Measurements from ENCODE around the gene FER.

Gene FER

GRCh38 chr5:109196823-109197160 is 449.1 kb downstream of the FER start:
- no peaks in the 10 kb centered on the region for H3K4me1 Mint-ChIP-seq (ENCODE audit: low read depth in 2 of 2)
- no peaks in the 10 kb centered on the region for H3K36me3 Mint-ChIP-seq (ENCODE audit: insufficient read depth)
- no peaks in the 10 kb centered on the region for H3K27me3 Mint-ChIP-seq
- no peaks in the 10 kb centered on the region for H3K9me3 Mint-ChIP-seq
- H3K27ac Mint-ChIP-seq = no peak overlapping the region
- H3K4me3 Mint-ChIP-seq = no peak overlapping the region
- no peak for DNase-seq
- no peak for ATAC-seq (replicated peaks)

DNA sequence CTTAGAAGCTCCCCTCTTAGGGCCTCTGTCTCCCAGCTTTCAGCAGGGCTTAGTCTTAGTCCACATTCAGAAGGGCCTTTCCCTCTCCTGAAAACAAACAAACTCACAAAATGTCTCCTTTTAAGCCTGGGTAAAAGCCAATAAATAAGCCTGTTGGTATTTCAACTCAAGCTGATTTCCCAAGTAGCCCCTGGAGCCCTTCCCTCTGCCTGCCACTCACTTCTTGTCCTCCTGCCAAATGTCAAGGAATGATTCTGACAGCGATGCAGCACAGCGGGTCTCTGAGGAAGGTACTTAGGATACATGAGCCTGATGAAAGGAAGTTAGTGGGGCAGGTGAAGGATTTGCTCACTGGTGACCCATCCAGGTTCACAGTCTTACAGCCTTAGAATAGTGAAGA is 451.6 kb downstream of the FER start:
- no peak overlapping the region for H3K4me3 Mint-ChIP-seq

GRCh38 chr5:109199799-109200620 is 452.3 kb downstream of the FER start:
- DNase-seq (no peak), ATAC-seq (replicated peaks) (no peak)
- no peak overlapping the region for H3K4me3 Mint-ChIP-seq
- peaks cover 2 to 4% of the 10 kb centered on the region in 2 donors for H3K9me3 Mint-ChIP-seq
- H3K36me3 Mint-ChIP-seq (ENCODE audit: insufficient read depth) = no peaks in the 10 kb centered on the region
- no peak overlapping the region for H3K27ac Mint-ChIP-seq
- no peaks in the 10 kb centered on the region for H3K4me1 Mint-ChIP-seq (ENCODE audit: low read depth in 2 of 2)
- H3K27me3 Mint-ChIP-seq = no peaks in the 10 kb centered on the region

More for the DNA sequence above, 451.6 kb downstream of the FER start:
- H3K9me3 Mint-ChIP-seq = no peaks in the 10 kb centered on the region
- DNase-seq (no peak), ATAC-seq (replicated peaks) (no peak)
- H3K36me3 Mint-ChIP-seq (ENCODE audit: insufficient read depth) = no peaks in the 10 kb centered on the region
- no peaks in the 10 kb centered on the region for H3K27me3 Mint-ChIP-seq
- no peak overlapping the region for H3K27ac Mint-ChIP-seq
- no peaks in the 10 kb centered on the region for H3K4me1 Mint-ChIP-seq (ENCODE audit: low read depth in 2 of 2)

GRCh38 chr5:109215040-109215439 is 467.3 kb downstream of the FER start:
- DNase-seq (no peak), ATAC-seq (replicated peaks) (no peak)
- Mint-ChIP-seq H3K9me3 (peaks cover 3 to 14% of the 10 kb centered on the region in 2 donors), H3K4me3 (no peak overlapping the region), H3K4me1 (ENCODE audit: low read depth in 2 of 2) (no peaks in the 10 kb centered on the region), H3K27me3 (peaks cover 46 to 69% of the 10 kb centered on the region in 2 donors), H3K36me3 (ENCODE audit: insufficient read depth) (no peaks in the 10 kb centered on the region), H3K27ac (no peak overlapping the region)

- Mint-ChIP-seq H3K36me3 (ENCODE audit: insufficient read depth) (no peaks in the 10 kb centered on the region), H3K4me3 (no peak overlapping the region)
Measured at GRCh38 chr5:109218818-109219217, 471.1 kb downstream of the FER start.

DNA sequence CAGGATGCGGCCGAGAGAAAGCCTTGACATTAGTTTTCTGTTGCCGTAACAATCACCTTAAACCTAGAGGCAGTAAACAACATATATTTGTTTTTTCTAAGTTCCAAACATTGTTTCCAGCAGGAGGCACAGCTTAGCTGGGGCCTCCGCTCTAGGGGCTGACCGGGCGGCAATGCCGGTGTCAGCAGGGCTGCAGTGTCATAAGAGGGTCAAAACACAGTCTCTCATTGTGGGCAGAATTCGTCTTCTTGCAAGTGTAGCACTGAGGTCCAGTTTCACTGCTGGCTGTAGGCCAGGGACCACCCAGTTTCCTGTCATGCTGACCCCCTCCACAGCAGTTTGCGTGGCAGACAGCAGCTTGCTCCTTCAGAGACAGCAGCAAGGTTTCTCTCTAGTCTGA is 475.8 kb downstream of the FER start:
- Mint-ChIP-seq H3K9me3 (no peaks in the 10 kb centered on the region), H3K27ac (no peak overlapping the region), H3K4me3 (no peak overlapping the region), H3K36me3 (ENCODE audit: insufficient read depth) (no peaks in the 10 kb centered on the region), H3K4me1 (ENCODE audit: low read depth in 2 of 2) (no peaks in the 10 kb centered on the region), H3K27me3 (peaks cover 9 to 13% of the 10 kb centered on the region in 2 donors)
- ATAC-seq (replicated peaks) (no peak), DNase-seq (no peak)

More at GRCh38 chr5:109218818-109219217, 471.1 kb downstream of the FER start:
- Mint-ChIP-seq H3K9me3 (no peaks in the 10 kb centered on the region), H3K27ac (no peak overlapping the region), H3K27me3 (peaks cover 35 to 46% of the 10 kb centered on the region in 2 donors), H3K4me1 (ENCODE audit: low read depth in 2 of 2) (no peaks in the 10 kb centered on the region)
- ATAC-seq (replicated peaks) (no peak), DNase-seq (no peak)

- peaks cover under 1 to 5% of the 10 kb centered on the region in 2 donors for H3K27me3 Mint-ChIP-seq
- H3K4me3 Mint-ChIP-seq = no peak overlapping the region
- no peaks in the 10 kb centered on the region for H3K9me3 Mint-ChIP-seq
- H3K36me3 Mint-ChIP-seq (ENCODE audit: insufficient read depth) = no peaks in the 10 kb centered on the region
- DNase-seq = no peak
- H3K4me1 Mint-ChIP-seq (ENCODE audit: low read depth in 2 of 2) = no peaks in the 10 kb centered on the region
- no peak for ATAC-seq (replicated peaks)
- no peak overlapping the region for H3K27ac Mint-ChIP-seq
Measured at GRCh38 chr5:109224276-109224882, 476.7 kb downstream of the FER start.

DNA sequence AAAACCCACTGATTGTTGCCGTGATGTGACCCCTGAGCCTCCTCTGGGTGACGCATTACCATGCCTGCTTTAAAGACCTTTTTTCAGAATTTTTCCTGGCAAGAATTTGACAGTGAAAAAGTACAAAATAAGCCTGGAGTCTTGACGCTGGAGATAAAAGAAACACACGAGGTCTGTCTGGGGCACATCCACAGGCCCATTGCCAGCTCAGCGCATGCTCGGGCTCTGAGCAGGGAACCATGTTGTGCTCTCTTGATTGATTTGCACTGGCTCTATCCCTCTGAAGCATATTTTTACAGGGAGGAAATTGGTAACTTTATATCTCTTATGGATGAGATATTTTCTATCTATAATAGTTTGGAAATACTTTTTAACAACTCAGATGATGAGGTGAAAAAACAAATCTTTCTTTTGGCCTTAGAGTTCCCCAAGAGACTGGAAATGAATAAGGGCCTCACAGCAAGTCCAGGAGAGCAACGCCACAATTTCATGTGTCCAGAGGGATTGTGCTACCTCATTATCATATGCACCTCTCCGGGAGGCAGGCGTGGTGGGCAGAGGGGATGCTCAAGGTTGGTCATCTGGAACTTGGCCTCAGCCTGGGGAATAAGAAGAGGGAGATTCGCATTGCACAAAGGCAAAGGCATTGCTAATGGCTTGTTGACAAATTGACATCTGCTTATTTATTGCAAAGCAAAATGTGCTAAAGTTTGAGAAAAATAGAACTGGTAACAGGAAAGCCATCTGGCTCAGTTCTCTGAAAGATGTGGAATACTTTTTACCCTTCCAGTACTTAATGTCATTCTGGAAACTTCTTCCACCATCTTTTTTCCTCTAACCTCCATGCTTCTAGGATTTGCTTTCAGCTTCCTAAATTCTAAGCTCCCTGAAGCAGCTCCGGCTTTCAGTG is 478.3 kb downstream of the FER start:
- Mint-ChIP-seq H3K4me1 (ENCODE audit: low read depth in 2 of 2) (no peaks in the 10 kb centered on the region), H3K27me3 (peaks cover 2 to 7% of the 10 kb centered on the region in 2 donors), H3K4me3 (no peak overlapping the region), H3K27ac (no peak overlapping the region), H3K36me3 (ENCODE audit: insufficient read depth) (no peaks in the 10 kb centered on the region), H3K9me3 (no peaks in the 10 kb centered on the region)
- no peak for ATAC-seq (replicated peaks)
- DNase-seq = no peak

GRCh38 chr5:109230369-109230768 is 482.7 kb downstream of the FER start:
- Mint-ChIP-seq H3K36me3 (ENCODE audit: insufficient read depth) (no peaks in the 10 kb centered on the region), H3K4me1 (ENCODE audit: low read depth in 2 of 2) (no peaks in the 10 kb centered on the region), H3K4me3 (no peak overlapping the region), H3K27me3 (peaks cover 6 to 8% of the 10 kb centered on the region in 2 donors), H3K27ac (no peak overlapping the region), H3K9me3 (no peaks in the 10 kb centered on the region)
- DNase-seq = no peak
- ATAC-seq (replicated peaks) = no peak

- H3K36me3 Mint-ChIP-seq (ENCODE audit: insufficient read depth) = no peaks in the 10 kb centered on the region
- DNase-seq (no peak), ATAC-seq (replicated peaks) (no peak)
- H3K27ac Mint-ChIP-seq = no peak overlapping the region
- peaks cover 6 to 8% of the 10 kb centered on the region in 2 donors for H3K27me3 Mint-ChIP-seq
- H3K4me1 Mint-ChIP-seq (ENCODE audit: low read depth in 2 of 2) = no peaks in the 10 kb centered on the region
- H3K4me3 Mint-ChIP-seq = no peak overlapping the region
- H3K9me3 Mint-ChIP-seq = peaks cover 0 to 5% of the 10 kb centered on the region in 2 donors
Measured at GRCh38 chr5:109231331-109231730, 483.6 kb downstream of the FER start.

DNA sequence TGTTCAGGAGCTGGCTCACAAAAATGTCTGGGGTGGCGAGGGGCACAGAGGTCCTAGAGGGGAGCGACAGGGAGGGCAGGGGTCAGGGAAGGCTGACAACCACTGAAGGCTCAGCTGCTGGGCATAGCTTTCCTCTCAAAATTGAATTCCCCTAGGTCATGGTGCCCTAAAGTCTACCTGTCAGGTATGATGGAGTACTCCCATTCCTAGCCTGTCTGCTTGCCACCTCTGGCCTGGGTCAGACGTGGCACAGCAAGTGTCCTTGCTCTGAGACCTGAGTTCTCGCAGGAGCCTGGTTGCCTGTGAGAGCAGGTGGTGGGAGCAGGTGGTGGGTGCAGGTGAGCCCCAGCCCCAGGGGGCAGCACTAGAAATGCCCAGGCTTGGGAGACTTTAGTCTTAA is 486.7 kb downstream of the FER start:
- H3K4me1 Mint-ChIP-seq (ENCODE audit: low read depth in 2 of 2) = peaks cover 0 to 2% of the 10 kb centered on the region in 2 donors
- no peaks in the 10 kb centered on the region for H3K36me3 Mint-ChIP-seq (ENCODE audit: insufficient read depth)
- peaks cover 8 to 12% of the 10 kb centered on the region in 2 donors for H3K27me3 Mint-ChIP-seq
- H3K27ac Mint-ChIP-seq = no peak overlapping the region
- peaks cover 0 to 15% of the 10 kb centered on the region in 2 donors for H3K9me3 Mint-ChIP-seq
- no peak for DNase-seq
- ATAC-seq (replicated peaks) = no peak
- H3K4me3 Mint-ChIP-seq = no peak overlapping the region

- H3K27me3 Mint-ChIP-seq = peaks cover 0 to 6% of the 10 kb centered on the region in 2 donors
Measured at GRCh38 chr5:109239456-109239855, 491.8 kb downstream of the FER start.

GRCh38 chr5:109242518-109242917 is 494.8 kb downstream of the FER start:
- Mint-ChIP-seq H3K4me1 (ENCODE audit: low read depth in 2 of 2) (peaks cover 0 to 2% of the 10 kb centered on the region in 2 donors), H3K36me3 (ENCODE audit: insufficient read depth) (no peaks in the 10 kb centered on the region), H3K27me3 (peaks cover 0 to 6% of the 10 kb centered on the region in 2 donors), H3K4me3 (no peak overlapping the region), H3K27ac (no peak overlapping the region), H3K9me3 (peaks cover 6 to 14% of the 10 kb centered on the region in 2 donors)
- no peak for ATAC-seq (replicated peaks)
- DNase-seq = no peak

More at GRCh38 chr5:109239456-109239855, 491.8 kb downstream of the FER start:
- no peak overlapping the region for H3K4me3 Mint-ChIP-seq
- no peak for DNase-seq
- no peak overlapping the region for H3K27ac Mint-ChIP-seq
- ATAC-seq (replicated peaks) = no peak
- peaks cover 0 to 15% of the 10 kb centered on the region in 2 donors for H3K9me3 Mint-ChIP-seq
- no peaks in the 10 kb centered on the region for H3K36me3 Mint-ChIP-seq (ENCODE audit: insufficient read depth)
- H3K4me1 Mint-ChIP-seq (ENCODE audit: low read depth in 2 of 2) = peaks cover 0 to 2% of the 10 kb centered on the region in 2 donors

Measured in effector memory CD8-positive, alpha-beta T cell (primary cell).